GM21367 (cell line): Measurements from ENCODE around the gene IL25.
"Not testable (repeated sequence)": the region's sequence is repeated elsewhere in the genome, so short reads cannot be mapped to it uniquely, and the experiment has no call there.

Experiments
- ATAC-seq: cut with Tn5 transposase; IDR thresholded peaks from one replicate; pipeline ENCODE4 v1.9.1; 2021; ENCODE audit not compliant: unreplicated experiment

The IL25 gene

DNA sequence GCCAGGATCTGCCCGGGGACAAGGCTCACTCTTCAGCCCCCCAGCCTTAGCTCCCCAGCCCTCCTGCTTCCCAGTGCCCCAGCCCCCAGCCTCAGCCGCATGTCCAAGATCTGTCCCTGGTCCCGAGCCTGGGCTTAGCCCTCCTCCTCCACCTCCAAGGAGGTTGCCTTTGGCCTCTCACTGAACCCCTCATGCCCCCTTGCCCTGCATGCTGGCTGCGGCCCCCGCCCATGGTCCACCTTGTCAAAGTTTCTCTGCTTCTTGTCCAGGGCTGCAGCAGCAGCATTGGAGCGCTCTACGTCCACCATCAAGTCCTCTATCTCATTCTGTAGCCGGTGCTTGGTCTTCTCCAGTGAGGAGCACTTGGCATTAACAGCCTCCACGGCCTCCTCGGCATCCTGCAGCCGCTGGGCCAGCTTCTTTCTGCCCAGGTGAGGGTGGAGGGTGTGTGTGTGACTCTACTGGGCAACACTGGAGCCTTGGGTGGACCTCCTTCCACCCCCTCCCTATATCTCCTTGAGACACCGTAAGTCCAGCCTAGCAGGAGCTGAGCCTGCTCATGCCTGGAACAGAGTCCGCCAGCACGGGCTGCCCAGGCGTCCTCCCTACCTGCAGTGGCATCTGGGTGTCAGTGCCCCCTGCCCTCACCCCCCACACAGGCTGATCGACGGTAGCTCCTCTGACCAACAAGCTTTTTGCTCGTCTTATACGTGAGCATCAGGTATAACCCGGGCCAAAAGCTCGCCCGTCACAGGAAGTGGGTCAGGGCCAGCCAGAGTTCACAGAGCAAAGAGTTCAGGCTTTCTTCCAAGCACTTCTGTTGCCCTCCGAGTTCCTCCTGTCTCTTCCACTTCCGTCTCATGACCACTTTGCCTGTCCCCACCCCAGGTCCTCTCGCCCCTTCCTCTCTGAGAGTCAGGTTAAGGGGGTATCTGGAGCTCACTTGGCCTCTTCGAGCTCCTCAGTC is 15.6 kb downstream of the IL25 start:
- no peak for ATAC-seq

DNA sequence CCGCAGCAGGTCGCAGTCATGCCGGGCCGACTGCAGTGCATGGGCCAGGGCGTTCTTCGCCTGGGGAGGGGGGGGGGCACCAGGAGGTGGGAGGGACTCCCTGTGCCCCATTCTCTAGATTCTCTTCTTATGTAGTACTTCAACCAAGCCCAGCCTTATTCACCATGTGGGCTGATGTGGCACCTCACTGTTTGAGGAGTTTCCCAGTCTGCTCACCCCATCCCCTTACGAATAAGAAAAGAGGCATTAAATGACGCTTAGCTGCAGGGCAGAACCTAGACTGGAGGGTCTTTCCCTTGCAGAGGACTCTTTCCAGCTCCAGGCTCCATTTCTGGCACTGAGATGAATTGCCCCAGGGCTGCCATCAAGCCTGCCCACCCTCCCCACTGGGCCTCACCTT is 16.4 kb downstream of the IL25 start:
- no peak for ATAC-seq

DNA sequence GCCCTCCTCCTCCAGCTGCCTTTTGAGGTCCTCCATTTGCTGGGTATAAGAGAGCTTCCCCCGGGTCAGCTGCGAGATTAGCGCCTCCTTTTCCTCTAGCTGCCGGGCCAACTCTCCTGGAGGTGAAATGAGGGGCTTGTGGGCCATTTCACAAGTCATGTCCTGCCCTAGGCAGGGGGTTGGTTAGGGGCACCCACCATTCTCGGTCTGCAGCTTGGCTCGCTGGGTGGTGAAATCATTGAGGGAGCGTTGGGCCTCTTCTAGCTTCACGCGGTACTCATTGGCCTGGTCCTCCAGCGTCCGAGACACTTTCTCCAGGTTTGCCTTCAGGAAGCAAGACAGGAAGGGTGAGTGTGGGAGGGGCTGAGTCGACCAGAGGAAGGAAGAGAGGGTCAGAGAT is 16.8 kb downstream of the IL25 start:
- no peak for ATAC-seq

DNA sequence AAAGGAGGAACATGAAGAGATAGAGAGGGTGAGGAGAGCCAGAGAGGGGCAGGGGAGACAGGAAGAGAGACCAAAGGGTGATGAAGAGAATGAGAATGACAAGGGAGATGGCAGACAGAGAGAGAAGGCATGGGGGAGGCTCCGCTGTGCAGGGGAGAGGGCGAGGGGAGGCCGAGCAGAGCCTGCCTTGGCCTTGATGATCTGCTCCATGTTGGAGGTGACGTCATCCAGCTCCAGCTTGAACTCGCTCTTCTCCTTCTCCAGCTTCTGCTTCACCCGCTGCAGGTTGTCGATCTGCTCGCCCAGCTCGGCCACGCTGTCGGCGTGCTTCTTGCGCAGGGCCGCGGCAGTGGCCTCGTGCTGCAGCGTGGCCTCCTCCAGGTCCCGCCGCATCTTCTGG is 17.3 kb downstream of the IL25 start:
- not testable (repeated sequence) for ATAC-seq

DNA sequence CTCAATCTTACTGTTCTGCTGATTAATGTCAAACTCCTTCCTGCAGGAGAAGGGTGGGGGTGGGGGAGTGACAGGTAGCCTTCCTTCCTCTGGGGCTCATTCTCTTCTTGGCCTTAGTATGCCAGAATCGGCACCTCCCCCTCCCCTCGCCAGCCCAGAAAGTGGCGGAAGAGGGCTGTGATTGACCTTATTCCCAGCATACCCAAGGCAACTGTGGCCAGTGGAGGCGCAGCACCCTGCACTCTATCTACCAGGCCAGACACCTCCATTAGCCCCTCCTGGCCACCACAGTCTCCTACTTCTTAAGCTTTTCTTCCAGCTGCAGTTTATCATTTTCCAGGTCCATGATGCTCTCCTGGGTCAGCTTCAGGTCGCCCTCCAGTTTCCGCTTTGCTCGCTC is 20.0 kb downstream of the IL25 start:
- no peak for ATAC-seq

DNA sequence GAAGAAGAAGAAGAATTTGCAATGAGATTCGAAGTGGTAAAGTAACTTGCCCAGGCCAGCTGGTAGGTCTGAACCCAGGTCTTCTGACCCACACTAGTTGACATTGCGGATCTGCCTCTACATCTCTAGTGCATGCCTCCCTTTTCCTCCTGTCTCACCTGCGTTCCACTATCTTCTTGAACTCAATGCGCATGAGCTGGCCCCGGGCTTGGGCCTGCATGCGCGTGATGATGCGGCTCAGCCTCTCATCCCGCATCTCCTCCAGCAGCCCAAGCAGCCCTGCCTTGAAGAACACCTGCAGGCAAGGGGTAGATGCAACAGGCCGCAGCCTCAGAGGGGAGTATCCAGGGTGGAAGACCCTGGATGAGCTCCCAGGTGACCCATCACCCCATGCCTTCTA is 23.5 kb downstream of the IL25 start:
- no peak for ATAC-seq

DNA sequence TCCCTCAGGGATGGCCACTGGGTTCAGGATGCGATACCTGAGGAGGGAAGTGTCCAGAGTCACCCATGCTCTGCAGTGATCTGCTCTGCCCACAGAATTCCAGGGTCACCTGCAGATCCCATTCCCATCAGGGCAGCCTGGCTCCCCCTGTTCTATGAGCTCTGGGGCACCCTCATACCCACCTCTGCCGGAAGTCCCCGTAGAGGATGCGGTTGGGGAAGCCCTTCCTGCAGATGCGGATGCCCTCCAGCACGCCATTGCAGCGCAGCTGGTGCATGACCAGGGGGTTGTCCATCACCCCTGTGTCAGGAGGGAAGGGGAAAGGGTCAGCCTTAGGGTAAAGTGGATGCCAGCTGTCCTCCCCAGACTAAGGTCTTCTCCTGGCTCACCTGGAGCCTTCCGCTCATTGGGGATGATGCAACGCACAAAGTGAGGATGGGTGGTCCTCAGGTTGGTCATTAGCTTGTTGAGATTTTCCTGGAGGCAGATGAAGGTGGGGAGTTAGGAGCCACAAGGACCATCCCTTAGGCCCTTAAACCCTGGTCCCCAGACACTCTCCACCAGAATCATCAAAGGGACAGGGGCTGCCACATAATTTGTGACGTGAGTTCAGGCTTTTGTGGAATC is 24.3 kb downstream of the IL25 start:
- ATAC-seq, result no peak

DNA sequence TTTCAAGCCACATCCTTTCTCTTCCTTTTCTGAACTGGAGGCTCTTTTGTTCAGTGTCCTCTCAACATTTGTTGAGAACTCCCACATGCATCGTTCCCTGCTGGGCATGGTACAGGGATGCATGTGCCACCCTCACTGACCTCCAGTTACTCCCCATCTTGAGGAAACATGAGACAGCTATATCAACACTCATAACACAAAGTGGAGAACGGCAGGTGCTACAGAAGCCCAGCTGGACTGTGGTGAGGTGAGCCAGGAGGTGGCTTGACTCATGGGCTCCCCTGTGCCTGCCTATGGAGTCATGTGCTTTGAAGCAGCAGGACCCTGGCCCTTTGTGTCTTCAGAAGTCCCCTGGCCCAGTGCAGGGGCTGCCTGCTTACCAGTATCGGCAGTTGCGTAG is 25.7 kb downstream of the IL25 start:
- no peak for ATAC-seq

DNA sequence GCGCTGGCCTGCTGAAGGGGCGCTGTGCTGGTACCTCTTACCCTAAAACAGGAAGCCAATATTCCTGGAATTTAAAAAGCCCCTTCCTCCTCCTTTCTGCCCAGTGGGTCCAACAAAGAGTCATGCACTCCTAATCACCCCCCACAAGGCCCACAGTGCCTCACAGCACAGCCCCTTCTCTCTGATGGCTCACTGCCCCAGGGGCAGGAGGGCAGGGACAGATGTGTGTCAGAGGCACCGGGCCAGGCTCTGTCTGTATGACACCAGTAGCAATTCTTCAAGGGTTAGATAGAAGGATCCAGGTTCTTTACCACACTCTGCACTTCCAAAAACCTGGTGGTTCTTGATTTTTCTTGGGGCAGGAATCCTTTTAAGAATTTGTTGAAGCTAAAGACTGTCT is 26.5 kb downstream of the IL25 start:
- ATAC-seq, result no peak

DNA sequence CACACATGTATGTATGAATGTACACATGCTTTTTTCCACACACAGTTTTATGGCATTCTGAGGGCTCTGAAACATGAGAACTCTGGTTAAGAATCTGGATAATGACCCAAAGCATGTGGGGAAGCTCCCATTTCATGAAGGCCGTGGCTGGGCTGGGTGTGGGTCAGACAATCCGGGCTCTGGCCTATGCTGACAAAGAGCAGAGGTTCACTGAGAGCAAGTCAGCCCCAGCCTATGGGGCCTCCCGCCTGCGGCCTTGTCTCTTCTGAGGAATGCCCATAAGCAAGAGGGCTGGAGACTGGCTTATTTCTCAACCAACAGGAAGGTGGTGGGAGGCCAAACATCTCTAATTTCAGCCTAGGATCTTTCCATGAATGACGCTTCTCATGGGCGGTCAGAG is 27.0 kb downstream of the IL25 start:
- ATAC-seq, result no peak

DNA sequence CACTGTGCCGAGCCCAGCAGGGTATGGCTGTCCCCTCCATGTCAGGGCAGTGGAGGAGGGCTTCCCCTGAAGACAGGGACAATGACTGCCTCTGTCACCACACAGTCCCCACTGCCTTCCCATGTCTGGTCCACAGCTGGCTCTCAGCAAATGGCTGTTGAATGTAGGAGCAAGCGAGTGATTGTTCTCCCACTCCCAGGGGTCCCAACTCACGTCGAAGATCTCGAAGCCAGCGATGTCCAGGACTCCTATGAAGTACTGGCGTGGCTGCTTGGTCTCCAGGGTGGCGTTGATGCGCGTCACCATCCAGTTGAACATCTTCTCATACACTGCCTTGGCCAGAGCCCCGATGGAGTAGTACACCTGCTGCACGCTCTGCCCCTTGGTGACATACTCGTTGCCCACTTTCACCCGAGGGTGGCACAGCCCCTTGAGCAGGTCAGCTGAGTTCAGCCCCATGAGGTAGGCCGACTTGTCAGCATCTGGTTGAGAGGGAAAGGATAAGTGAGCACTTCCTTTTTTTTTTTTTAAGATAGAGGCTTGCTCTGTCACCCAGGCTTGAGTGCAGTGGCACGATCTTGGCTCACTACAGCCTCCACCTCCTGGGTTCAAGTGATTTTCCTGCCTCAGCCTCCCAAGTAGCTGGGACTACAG is 28.0 kb downstream of the IL25 start:
- ATAC-seq, result not testable (repeated sequence)

DNA sequence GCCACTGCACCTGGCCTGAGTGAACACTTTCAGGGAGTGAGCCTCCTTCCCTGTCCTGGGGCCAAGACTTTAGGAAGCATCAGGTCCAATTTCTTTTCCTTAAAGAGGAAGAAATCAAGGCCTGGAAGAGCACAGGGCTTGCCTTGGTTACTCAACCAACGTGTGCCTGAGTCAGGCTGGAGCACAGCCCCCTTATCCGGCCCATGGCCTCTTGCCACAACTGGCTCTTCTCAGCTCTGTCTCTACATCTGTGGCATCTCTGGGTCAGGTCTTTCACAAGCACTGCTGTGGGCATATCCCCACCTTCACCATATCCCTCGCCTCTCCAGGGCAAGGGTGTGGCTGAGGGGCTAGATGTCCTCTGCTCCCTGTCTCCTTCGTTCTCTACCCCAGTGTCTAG is 28.7 kb downstream of the IL25 start:
- ATAC-seq, result no peak

DNA sequence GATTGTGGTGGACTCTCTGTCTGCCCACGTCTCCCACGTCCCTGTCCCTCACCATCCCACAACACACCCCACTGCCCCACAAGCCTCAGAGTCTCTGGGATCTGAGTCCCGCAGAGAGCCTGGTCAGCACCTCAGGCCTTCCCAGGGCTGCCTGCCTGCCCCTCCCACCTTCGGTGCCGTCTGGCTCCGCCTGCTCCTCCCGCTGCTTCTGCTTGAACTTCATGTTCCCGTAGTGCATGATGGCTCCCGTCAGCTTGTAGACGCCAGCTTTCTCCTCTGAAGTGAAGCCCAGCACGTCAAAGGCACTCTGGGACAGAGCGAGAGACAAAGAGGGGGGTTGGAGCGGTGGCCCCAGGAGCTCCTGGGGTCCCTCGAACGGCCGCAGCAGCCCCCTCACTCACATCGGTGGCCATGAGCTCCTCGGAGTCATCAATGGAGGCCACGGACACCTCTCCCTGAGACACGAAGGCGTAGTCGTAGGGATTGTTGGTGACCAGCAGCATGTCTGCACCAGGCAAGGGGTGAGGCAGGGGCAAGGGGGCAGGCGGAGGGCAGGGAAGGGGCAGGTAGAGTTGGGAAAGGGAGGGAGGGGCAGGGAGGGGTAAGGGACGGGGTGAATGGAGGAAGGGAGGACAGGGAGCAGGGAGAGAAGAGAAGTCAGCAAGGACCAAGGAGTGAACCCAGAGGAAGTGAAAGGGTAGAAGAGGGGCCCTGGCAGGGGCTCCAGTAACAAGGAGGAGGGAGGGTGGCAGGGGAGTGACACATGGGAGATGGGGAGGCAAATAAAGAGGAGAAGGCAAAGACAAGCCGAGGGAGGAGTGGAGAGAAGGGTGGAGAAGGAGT is 29.9 kb downstream of the IL25 start:
- ATAC-seq, result no peak

DNA sequence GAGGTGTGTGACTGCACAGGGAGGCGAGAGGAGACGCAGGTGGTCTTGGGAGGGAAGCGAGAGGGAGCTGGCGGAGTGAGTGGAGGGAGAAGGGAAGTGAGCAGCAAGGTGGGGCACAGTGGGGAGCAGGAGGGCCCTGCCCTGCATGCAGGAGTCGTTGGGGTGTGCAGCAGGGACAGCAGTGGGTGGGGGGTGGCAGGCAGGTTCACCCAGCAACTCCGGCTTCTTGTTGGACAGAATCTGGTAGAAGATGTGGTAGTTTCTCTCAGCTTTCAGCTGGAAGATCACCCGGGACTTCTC is 30.5 kb downstream of the IL25 start:
- ATAC-seq, result no peak

DNA sequence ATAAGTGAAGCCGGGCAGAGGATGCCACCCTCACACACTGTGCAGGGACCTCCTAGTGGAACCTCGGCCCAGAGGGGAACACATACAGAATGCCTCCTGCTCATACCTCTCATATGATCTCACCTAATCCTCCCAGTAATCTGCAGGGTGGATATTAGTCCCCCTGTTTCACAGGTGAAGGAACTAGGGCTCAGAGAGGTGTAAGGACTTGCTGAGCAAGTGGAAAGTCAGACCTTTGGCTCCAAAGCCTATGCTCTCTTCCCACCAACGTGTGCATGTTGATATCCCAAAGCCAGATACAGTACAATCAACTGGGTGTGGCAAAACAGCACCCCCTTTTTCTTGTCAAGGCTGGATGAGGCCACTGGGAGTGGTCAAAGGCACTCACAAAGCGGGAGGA is 31.3 kb downstream of the IL25 start:
- no peak for ATAC-seq

DNA sequence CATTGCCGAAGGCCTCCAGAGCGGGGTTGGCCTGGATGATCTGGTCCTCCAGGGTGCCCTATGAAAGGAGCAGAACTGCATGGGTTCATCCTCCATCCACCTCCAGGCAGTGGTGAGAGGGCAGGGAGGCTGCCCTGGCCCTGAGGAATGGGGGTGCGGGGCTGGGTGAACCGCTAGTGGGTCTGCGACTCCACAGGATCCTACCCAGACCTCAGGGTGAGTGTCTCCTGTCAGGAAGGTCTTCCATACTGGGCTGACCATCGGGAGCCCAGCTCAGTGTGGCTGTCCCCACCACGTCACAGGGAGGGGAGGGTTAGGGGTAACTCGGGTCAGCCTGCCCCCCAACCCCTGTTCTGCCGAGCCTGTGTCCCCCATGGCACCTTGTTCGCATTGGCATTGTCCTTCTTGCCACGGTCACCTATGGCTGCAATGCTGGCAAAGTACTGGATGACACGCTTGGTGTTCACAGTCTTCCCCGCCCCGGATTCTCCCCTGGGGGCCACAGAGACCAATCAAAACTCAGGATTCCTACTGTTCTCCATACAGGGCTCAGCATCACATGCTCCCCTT is 31.8 kb downstream of the IL25 start:
- ATAC-seq, result no peak

DNA sequence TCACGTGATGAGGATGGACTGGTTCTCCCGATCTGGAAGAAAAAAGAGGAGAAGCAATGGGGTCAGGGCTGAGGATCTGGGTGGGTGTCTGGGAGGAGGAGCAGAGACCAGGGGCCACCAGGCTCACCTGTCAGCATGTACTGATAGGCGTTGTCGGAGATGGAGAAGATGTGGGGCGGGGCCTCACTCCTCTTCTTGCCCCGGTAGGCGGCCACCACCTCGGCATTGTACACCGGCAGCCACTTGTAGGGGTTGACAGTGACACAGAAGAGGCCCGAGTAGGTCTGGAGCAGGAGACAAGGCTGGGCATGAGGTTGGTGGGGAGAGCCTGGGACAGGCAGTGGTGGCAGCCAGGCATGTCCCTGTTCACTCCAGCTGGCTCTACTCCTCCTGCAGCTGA is 32.5 kb downstream of the IL25 start:
- ATAC-seq, result no peak

DNA sequence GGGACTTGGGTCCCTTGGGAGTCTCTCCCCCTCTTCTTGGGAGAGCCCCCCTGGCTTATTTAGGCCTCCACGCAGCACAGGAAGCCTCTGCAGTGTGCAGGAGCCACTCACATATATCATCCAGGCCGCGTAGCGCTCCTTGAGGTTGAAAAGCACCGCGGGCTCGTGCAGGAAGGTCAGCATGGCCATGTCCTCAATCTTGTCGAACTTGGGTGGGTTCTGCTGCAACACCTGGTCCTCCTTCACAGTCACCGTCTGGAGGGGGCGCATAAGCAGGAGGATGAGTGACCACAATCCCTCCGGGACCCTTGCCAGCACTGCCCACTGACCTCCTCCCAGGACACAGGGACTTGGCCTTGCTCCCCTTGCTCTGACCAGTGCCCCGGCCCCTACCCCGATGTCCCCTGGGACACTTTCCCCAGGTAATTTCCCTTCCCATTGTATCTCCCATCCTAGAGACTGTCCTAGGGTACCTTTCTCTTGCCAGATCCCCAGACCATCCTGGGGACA is 33.0 kb downstream of the IL25 start:
- no peak for ATAC-seq

DNA sequence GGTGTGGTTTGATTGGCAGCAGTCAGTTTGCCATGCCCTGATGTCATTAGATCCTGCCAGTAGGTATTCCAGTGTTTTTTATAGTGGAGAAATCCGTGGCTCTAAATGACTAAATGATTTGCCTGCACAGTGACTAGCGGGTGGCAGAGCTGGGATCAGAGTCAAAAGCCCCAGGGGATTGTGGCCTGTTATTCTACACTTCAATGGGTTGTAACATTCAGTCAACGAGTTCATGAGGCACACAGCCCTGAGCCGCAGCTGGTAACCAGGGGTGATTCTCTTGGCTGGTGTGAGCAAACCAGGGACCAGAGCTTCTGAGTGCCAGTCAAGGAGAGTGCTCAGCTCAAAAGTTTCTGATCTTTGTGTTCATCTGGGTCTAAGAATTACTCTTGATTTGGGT is 33.6 kb downstream of the IL25 start:
- ATAC-seq, result no peak

DNA sequence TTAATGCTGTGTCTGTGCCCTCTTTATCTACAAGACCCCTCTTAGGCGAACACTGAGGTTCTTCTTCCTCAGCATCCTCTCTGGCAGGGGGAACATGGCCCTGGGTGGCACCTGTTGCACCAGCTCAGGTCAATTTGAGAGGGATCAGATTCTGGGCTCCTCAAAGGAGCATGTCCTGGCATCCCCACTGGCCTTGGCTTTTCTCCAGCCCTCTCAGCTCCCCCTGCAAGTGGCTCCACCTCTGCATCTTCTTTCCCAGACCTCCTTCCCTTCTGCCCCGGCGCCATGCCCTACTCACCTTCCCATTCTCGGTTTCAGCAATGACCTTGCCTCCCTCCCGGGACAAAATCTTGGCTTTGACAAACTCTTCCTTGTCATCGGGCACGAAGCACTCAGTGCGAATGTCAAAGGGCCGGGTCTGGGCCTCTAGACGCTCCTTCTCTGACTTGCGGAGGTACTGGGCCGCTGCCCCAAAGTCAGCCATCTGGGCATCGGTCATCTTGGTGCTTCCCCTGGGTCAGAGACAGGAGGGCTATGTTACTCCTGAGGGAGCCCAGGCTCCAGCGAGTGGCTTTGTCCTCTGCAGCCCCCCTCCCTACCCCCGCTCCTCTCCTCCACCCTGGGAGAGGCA is 34.2 kb downstream of the IL25 start:
- ATAC-seq, result no peak
